A549 (cell line): Measurements from ENCODE around the gene NDC80. TPM values are rescaled to one million over a fixed set of nuclear protein-coding genes. Genes with fewer than 3 reads are reported as not detected.

Experiments used
- ATAC-seq, 2 experiments: fragments of 200-7000 bp in 1 of 2; fragments of >200 bp in 1 of 2; cut with Nextera tagmentation in 1 of 2; cut with Tn5 transposase in 1 of 2; 3 replicates each; pipeline versions ENCODE4 v1.8.0 to v1.9.1; 2018 to 2020; ENCODE audit warnings: mild to moderate bottlenecking in 1 of 2, moderate library complexity in 1 of 2
- CTCF ChIA-PET: fragments of 300-600 bp; sonication (Branson Sonifier 250); formaldehyde crosslinking; extraction: SDS; loops from one replicate; lab custom pipeline; 2021; ENCODE audit warnings: antibody characterized with exemption, inconsistent platforms; lab: Yijun Ruan, JAX
- POLR2A ChIA-PET: fragments of 350-600 bp; formaldehyde crosslinking; extraction: SDS; loops from one replicate; lab custom pipeline; 2021; ENCODE audit warnings: antibody characterized with exemption, inconsistent platforms; lab: Yijun Ruan, JAX
- DNase-seq, 2 experiments: peaks; one replicate each; pipeline versions ENCODE4 v3.0.0 to v3.0.0-alpha.2; 2011 to 2016; ENCODE audit warnings: low read depth in 1 of 2, low spot score in 1 of 2
- FAIRE-seq: peaks from 2 replicates; lab custom pipeline; 2011; peaks lifted over from hg19 to GRCh38; lab: Jason Lieb, UNC
- H3K27ac ChIP-seq, 2 experiments: fragments of >200 bp; sonication (Bioruptor Twin); formaldehyde crosslinking; 3 replicates each; pipeline ENCODE4 v1.5.1; 2016 to 2017
- H3K4me1 ChIP-seq: fragments of >200 bp; sonication (Bioruptor Twin); formaldehyde crosslinking; 3 replicates; pipeline ENCODE4 v1.6.1; 2016
- H3K4me2 ChIP-seq: fragments of >200 bp; sonication (Bioruptor Twin); formaldehyde crosslinking; 3 replicates; pipeline ENCODE4 v1.6.1; 2016
- H3K4me3 ChIP-seq: fragments of >200 bp; sonication (Bioruptor Twin); formaldehyde crosslinking; 3 replicates; pipeline ENCODE4 v1.5.1; 2016
- H3K9me3 ChIP-seq: fragments of >200 bp; sonication (Bioruptor Twin); formaldehyde crosslinking; 3 replicates; pipeline ENCODE4 v1.6.1; 2016
- BHLHE40 ChIP-seq: IDR thresholded peaks from 2 replicates; pipeline ENCODE4 v1.6.1; 2012; ENCODE audit warnings: low read depth, low read length, inconsistent platforms
- CBX8 ChIP-seq: fragments of 200-600 bp; sonication (generic); IDR thresholded peaks from 2 replicates; pipeline ENCODE4 v1.6.1; 2016
- CEBPB ChIP-seq, 2 experiments: fragments of >200 bp in 1 of 2; sonication (Bioruptor Twin) in 1 of 2; formaldehyde crosslinking in 1 of 2; IDR thresholded peaks; 2 replicates each; pipeline ENCODE4 v1.6.1; 2012 to 2016
- CHD2 ChIP-seq: fragments of 150-350 bp; IDR thresholded peaks from 2 replicates; pipeline ENCODE4 v1.6.1; 2014; ENCODE audit warnings: low read length; ENCODE audit not compliant: partially characterized antibody
- CHD4 ChIP-seq: fragments of 200-600 bp; sonication (generic); IDR thresholded peaks from 2 replicates; pipeline ENCODE4 v1.6.1; 2016; ENCODE audit warnings: antibody characterized with exemption, mild to moderate bottlenecking, borderline replicate concordance
- EHF ChIP-seq: fragments of 250-450 bp; sonication (Bioruptor Pico); IDR thresholded peaks from 2 replicates; pipeline ENCODE4 v1.5.0; 2020; ENCODE audit warnings: mild to moderate bottlenecking
- ELK1 ChIP-seq: fragments of 150-350 bp; IDR thresholded peaks from 2 replicates; pipeline ENCODE4 v1.6.1; 2014; ENCODE audit warnings: low read depth, mild to moderate bottlenecking, low read length
- EP300 ChIP-seq, 2 experiments: fragments of >200 bp; sonication (Bioruptor Twin); formaldehyde crosslinking; IDR thresholded peaks; 2 replicates in 1 of 2; 3 replicates in 1 of 2; pipeline ENCODE4 v1.6.1; 2016 to 2017
- ESRRA ChIP-seq: fragments of 150-350 bp; IDR thresholded peaks from 2 replicates; pipeline ENCODE4 v1.6.1; 2014; ENCODE audit warnings: mild to moderate bottlenecking, low read length, borderline replicate concordance
- FOXS1 ChIP-seq: fragments of 250-450 bp; sonication (Bioruptor Pico); IDR thresholded peaks from 2 replicates; pipeline ENCODE4 v1.5.0; 2020; ENCODE audit warnings: mild to moderate bottlenecking, moderate library complexity
- GATA3 ChIP-seq: IDR thresholded peaks from 2 replicates; pipeline ENCODE4 v1.6.1; 2012; ENCODE audit warnings: borderline replicate concordance
- HDAC2 ChIP-seq: fragments of 200-600 bp; sonication (generic); IDR thresholded peaks from 2 replicates; pipeline ENCODE4 v1.6.1; 2016
- KDM5A ChIP-seq: fragments of 200-600 bp; sonication (generic); IDR thresholded peaks from 2 replicates; pipeline ENCODE4 v1.6.1; 2016; ENCODE audit warnings: antibody characterized with exemption, mild to moderate bottlenecking
- MAFK ChIP-seq: fragments of 450-650 bp; IDR thresholded peaks from 2 replicates; pipeline ENCODE4 v1.6.1; 2014; ENCODE audit not compliant: partially characterized antibody
- MAZ ChIP-seq: fragments of 150-350 bp; IDR thresholded peaks from 2 replicates; pipeline ENCODE4 v1.6.1; 2014; ENCODE audit warnings: antibody characterized with exemption, low read depth, low read length, borderline replicate concordance
- MYC ChIP-seq: IDR thresholded peaks from 2 replicates; pipeline ENCODE4 v1.6.1; 2012; ENCODE audit warnings: mild to moderate bottlenecking, inconsistent platforms, low read length, improper control_type of control experiment, borderline replicate concordance
- NPAS2 ChIP-seq: fragments of 250-450 bp; sonication (Bioruptor Pico); IDR thresholded peaks from 2 replicates; pipeline ENCODE4 v1.8.0; 2022; ENCODE audit warnings: mild to moderate bottlenecking, moderate library complexity, borderline replicate concordance
- POLR2AphosphoS2 ChIP-seq: conservative IDR thresholded peaks from 2 replicates; pipeline ENCODE4 v1.6.1; 2012; ENCODE audit warnings: low read length, improper control_type of control experiment, inconsistent platforms
- RARB ChIP-seq: fragments of 250-450 bp; sonication (Bioruptor Pico); IDR thresholded peaks from 2 replicates; pipeline ENCODE4 v1.8.0; 2021; ENCODE audit warnings: mild to moderate bottlenecking, moderate library complexity
- RFX5 ChIP-seq: fragments of 450-650 bp; IDR thresholded peaks from 2 replicates; pipeline ENCODE4 v1.7.1; 2014; ENCODE audit warnings: antibody characterized with exemption, mild to moderate bottlenecking, moderate library complexity
- RNF2 ChIP-seq: fragments of 200-600 bp; sonication (generic); IDR thresholded peaks from 2 replicates; pipeline ENCODE4 v1.6.1; 2016; ENCODE audit warnings: low read depth, mild to moderate bottlenecking, antibody characterized with exemption, moderate library complexity, borderline replicate concordance
- SMC3 ChIP-seq: fragments of >200 bp; sonication (Bioruptor Twin); formaldehyde crosslinking; IDR thresholded peaks from 3 replicates; pipeline ENCODE4 v1.6.1; 2018; ENCODE audit warnings: inconsistent platforms
- TFCP2L1 ChIP-seq: fragments of 250-450 bp; sonication (Bioruptor Pico); IDR thresholded peaks from 2 replicates; pipeline ENCODE4 v1.5.0; 2021; ENCODE audit warnings: mild to moderate bottlenecking
- ZC3H11A ChIP-seq: fragments of 450-650 bp; IDR thresholded peaks from 2 replicates; pipeline ENCODE4 v1.6.1; 2014; ENCODE audit warnings: antibody characterized with exemption, mild to moderate bottlenecking
- ZFP36 ChIP-seq: fragments of 450-650 bp; IDR thresholded peaks from 2 replicates; pipeline ENCODE4 v1.6.1; 2014; ENCODE audit warnings: borderline replicate concordance; ENCODE audit not compliant: partially characterized antibody
- ZNF302 ChIP-seq: fragments of 250-450 bp; sonication (Bioruptor Pico); IDR thresholded peaks from 2 replicates; pipeline ENCODE4 v1.9.0; 2021; ENCODE audit warnings: inconsistent platforms, mild to moderate bottlenecking, moderate library complexity
- ZSCAN20 ChIP-seq: fragments of 250-450 bp; sonication (Bioruptor Pico); IDR thresholded peaks from 2 replicates; pipeline ENCODE4 v1.8.0; 2022; ENCODE audit warnings: mild to moderate bottlenecking, moderate library complexity
- WGBS: methylation state at CpG from one replicate; pipeline ENCODE4 v1.1.6; 2017; ENCODE audit errors: missing lambda C conversion rate; 5-methylcytosine and 5-hydroxymethylcytosine counted together
- polyA plus RNA-seq, 4 experiments: library from polyadenylated mRNA; depleted of rRNA in 3 of 4; stranded (reverse); fragments of >200 nt; fragmentation: RNase III in 1 of 4; extraction: RNeasy Plus Mini Kit Qiagen cat#74134 plus additional on column Dnase treatment in 1 of 4; gene quantifications; 2 replicates in 3 of 4; 3 replicates in 1 of 4; pipeline ENCODE4 v1.2.3, GENCODE V29; 2011 to 2017
- TF ChIP-seq, protein P1 (sequence below): IDR thresholded peaks from 2 replicates; pipeline ENCODE4 v1.6.1; 2012; ENCODE audit warnings: low read depth, borderline replicate concordance
- TF ChIP-seq, protein P2 (sequence below): fragments of >200 bp; sonication (Bioruptor Twin); formaldehyde crosslinking; IDR thresholded peaks from 3 replicates; pipeline ENCODE4 v1.5.1; 2016
- TF ChIP-seq, protein P3 (sequence below): fragments of >200 bp; sonication (Bioruptor Twin); formaldehyde crosslinking; IDR thresholded peaks from 3 replicates; pipeline ENCODE4 v1.6.1; 2016

NDC80 gene
- polyA plus RNA-seq, 2 of the 4 experiments (the other 2 are of a cell fraction), result 11.1 to 20.2 TPM

DNA sequence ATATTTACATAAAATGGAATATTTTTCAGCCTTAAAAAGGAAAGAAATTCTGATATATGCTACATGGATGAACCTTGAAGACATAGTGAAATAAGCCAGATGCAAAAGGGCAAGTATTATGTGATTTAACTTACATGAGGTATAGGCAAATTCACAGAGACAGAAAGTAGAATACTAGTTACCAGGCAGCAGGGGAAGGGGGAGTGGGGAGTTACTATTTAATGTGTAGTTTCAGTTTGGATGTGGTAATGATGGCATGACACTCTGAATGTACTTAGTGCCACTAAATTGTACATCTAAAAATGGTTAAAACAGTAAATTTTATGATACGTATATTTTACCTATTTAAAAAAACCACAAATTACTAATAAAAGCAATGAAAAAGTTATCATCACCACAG lies 12.1 kb upstream of the NDC80 start:
- no peak overlapping the region for H3K27ac ChIP-seq
- ATAC-seq, result no peak

GRCh38 chr18:2564373-2564772 lies 7.0 kb upstream of the NDC80 start:
- no peak overlapping the region for H3K4me2 ChIP-seq
- TF ChIP-seq RNF2 (no peak), EHF (CRISPR knock-in tag) (no peak), ZFP36 (no peak), CBX8 (no peak), NPAS2 (CRISPR knock-in tag) (no peak), ESRRA (no peak), BHLHE40 (no peak), ZC3H11A (no peak), CEBPB (IDR thresholded peaks at IDR 0.05) (no peak), ZNF302 (no peak), RARB (CRISPR knock-in tag) (no peak), KDM5A (no peak), EP300 (IDR thresholded peaks at IDR 0.05) (no peak)
- TF ChIP-seq, protein P1, sequence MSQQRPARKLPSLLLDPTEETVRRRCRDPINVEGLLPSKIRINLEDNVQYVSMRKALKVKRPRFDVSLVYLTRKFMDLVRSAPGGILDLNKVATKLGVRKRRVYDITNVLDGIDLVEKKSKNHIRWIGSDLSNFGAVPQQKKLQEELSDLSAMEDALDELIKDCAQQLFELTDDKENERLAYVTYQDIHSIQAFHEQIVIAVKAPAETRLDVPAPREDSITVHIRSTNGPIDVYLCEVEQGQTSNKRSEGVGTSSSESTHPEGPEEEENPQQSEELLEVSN, result no peak
- TF ChIP-seq, all 56 proteins: peak for 0
- 86% methylated on average over 1 of the region's 1 CpG for WGBS
- Histone ChIP-seq H3K4me3 (no peak overlapping the region), H3K27ac (no peak overlapping the region), H3K9me3 (no peaks in the 10 kb centered on the region), H3K4me1 (peaks cover 2% of the 10 kb centered on the region; the same call in 1 of the 3 replicates)
- DNase-seq, result no peak
- ChIA-PET CTCF (interaction anchor here (0.6 kb wide), 1 partner anchor 10 kb away, joined by 3 read pairs; no protein-coding TSS in a partner anchor), POLR2A (no interaction called here)
- no peak for ATAC-seq
- no peak for FAIRE-seq

More for the DNA sequence above, 12.1 kb upstream of the NDC80 start:
- H3K4me3 ChIP-seq, result no peak overlapping the region
- TF ChIP-seq SMC3 (no peak), RNF2 (no peak), FOXS1 (no peak), CHD2 (no peak), RARB (CRISPR knock-in tag) (no peak), MAFK (no peak), MAZ (no peak), EHF (CRISPR knock-in tag) (no peak), POLR2AphosphoS2 (no peak), TFCP2L1 (CRISPR knock-in tag) (no peak), KDM5A (no peak), ZC3H11A (no peak), RFX5 (no peak), ZNF302 (no peak), CEBPB (IDR thresholded peaks at IDR 0.05) (no peak)
- TF ChIP-seq, protein P2, sequence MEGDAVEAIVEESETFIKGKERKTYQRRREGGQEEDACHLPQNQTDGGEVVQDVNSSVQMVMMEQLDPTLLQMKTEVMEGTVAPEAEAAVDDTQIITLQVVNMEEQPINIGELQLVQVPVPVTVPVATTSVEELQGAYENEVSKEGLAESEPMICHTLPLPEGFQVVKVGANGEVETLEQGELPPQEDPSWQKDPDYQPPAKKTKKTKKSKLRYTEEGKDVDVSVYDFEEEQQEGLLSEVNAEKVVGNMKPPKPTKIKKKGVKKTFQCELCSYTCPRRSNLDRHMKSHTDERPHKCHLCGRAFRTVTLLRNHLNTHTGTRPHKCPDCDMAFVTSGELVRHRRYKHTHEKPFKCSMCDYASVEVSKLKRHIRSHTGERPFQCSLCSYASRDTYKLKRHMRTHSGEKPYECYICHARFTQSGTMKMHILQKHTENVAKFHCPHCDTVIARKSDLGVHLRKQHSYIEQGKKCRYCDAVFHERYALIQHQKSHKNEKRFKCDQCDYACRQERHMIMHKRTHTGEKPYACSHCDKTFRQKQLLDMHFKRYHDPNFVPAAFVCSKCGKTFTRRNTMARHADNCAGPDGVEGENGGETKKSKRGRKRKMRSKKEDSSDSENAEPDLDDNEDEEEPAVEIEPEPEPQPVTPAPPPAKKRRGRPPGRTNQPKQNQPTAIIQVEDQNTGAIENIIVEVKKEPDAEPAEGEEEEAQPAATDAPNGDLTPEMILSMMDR, result no peak
- ChIA-PET CTCF (no interaction called here), POLR2A (no interaction called here)
- no peak for FAIRE-seq
- H3K9me3 ChIP-seq, result no peaks in the 10 kb centered on the region
- no peak for DNase-seq
- 96% methylated on average over 1 of the region's 1 CpG for WGBS
- H3K4me1 ChIP-seq, result no peaks in the 10 kb centered on the region
- H3K4me2 ChIP-seq, result no peak overlapping the region

GRCh38 chr18:2568129-2568528 lies 3.2 kb upstream of the NDC80 start:
- Histone ChIP-seq H3K4me2 (no peak overlapping the region), H3K9me3 (no peaks in the 10 kb centered on the region), H3K27ac (no peak overlapping the region), H3K4me1 (peaks cover 12% of the 10 kb centered on the region), H3K4me3 (no peak overlapping the region)
- ATAC-seq (no peak), FAIRE-seq (no peak), DNase-seq (no peak)
- POLR2A ChIA-PET, result no interaction called here
- WGBS, result 87% methylated on average over 5 of the region's 6 CpGs
- CTCF ChIA-PET, result no interaction called here
- TF ChIP-seq ELK1 (no peak), GATA3 (no peak), RFX5 (no peak), CHD4 (no peak), EHF (CRISPR knock-in tag) (no peak), HDAC2 (no peak), MAFK (no peak), ZSCAN20 (no peak), BHLHE40 (no peak), MYC (no peak)
- TF ChIP-seq, protein P3, sequence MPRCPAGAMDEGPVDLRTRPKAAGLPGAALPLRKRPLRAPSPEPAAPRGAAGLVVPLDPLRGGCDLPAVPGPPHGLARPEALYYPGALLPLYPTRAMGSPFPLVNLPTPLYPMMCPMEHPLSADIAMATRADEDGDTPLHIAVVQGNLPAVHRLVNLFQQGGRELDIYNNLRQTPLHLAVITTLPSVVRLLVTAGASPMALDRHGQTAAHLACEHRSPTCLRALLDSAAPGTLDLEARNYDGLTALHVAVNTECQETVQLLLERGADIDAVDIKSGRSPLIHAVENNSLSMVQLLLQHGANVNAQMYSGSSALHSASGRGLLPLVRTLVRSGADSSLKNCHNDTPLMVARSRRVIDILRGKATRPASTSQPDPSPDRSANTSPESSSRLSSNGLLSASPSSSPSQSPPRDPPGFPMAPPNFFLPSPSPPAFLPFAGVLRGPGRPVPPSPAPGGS, result no peak
